Lower leg skin (tissue), 3 donors: Measurements from ENCODE around the gene NDUFV1.
"Not testable (repeated sequence)": the region's sequence is repeated elsewhere in the genome, so short reads cannot be mapped to it uniquely, and the experiment has no call there.

Source experiments
- POLR2A ChIP-seq, 2 donors: fragments of 450-650 bp; IDR thresholded peaks; one replicate each; pipeline ENCODE4 v1.6.1; 2016 to 2017; ENCODE audit warnings: antibody characterized with exemption in 2 of 2, mild to moderate bottlenecking in 1 of 2, moderate library complexity in 1 of 2
- TF ChIP-seq, protein P1 (sequence below), 3 donors: fragments of 450-650 bp; IDR thresholded peaks; one replicate each; pipeline ENCODE4 v1.5.1; 2016; ENCODE audit warnings: antibody characterized with exemption in 3 of 3, mild to moderate bottlenecking in 3 of 3, moderate library complexity in 2 of 3

DNA sequence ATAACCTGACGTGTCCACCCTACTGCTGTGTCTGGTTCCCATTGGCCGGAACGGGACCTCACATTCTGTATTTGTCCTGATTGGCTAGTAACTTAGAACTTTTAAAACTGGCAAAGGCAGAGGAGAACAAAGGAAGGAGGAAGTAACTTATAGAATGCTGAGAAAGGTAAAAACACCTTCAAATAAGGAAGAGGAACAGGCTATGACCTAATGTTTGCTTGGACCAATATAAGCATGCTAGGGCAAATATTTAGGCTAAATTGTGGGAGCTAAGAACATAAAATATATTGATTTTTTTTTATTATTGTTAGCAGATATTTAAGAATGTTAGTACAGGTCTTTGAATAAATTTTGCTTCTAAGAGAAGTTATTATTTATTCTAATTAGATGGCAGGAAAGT lies 30.7 kb downstream of the NDUFV1 start:
- TF ChIP-seq, protein P1, sequence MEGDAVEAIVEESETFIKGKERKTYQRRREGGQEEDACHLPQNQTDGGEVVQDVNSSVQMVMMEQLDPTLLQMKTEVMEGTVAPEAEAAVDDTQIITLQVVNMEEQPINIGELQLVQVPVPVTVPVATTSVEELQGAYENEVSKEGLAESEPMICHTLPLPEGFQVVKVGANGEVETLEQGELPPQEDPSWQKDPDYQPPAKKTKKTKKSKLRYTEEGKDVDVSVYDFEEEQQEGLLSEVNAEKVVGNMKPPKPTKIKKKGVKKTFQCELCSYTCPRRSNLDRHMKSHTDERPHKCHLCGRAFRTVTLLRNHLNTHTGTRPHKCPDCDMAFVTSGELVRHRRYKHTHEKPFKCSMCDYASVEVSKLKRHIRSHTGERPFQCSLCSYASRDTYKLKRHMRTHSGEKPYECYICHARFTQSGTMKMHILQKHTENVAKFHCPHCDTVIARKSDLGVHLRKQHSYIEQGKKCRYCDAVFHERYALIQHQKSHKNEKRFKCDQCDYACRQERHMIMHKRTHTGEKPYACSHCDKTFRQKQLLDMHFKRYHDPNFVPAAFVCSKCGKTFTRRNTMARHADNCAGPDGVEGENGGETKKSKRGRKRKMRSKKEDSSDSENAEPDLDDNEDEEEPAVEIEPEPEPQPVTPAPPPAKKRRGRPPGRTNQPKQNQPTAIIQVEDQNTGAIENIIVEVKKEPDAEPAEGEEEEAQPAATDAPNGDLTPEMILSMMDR (IDR thresholded peaks at IDR 0.05): not testable (repeated sequence)
- TF ChIP-seq POLR2A (IDR thresholded peaks at IDR 0.05): not testable (repeated sequence)
